Activated B cell treated with CpG ODN at 0.5 μM for 24 hours (primary cell): Measurements from ENCODE around the gene SUPT3H. TPM values are rescaled to one million over a fixed set of nuclear protein-coding genes. Genes with fewer than 3 reads are reported as not detected.

Source experiments
- ATAC-seq: fragments of 200-7000 bp; cut with Tn5 transposase; one replicate; pipeline ENCODE4 v1.10.0; 2021; ENCODE audit warnings: low read depth, mild to moderate bottlenecking, moderate library complexity
- CTCF ChIA-PET: fragments of 350-600 bp; sonication (Branson Sonifier 250); formaldehyde crosslinking; loops from one replicate; lab custom pipeline; 2021; ENCODE audit warnings: antibody characterized with exemption; lab: Charles Lee
- POLR2A ChIA-PET: fragments of 350-600 bp; sonication (Branson Sonifier 250); formaldehyde crosslinking; loops from one replicate; lab custom pipeline; 2021; ENCODE audit warnings: antibody characterized with exemption; lab: Charles Lee
- DNase-seq: peaks from one replicate; pipeline ENCODE4 v3.0.0; 2022
- H3K27ac Mint-ChIP-seq: one replicate; pipeline ENCODE4 v1.8.0; 2020; ENCODE audit warnings: mixed read lengths
- H3K27me3 Mint-ChIP-seq: one replicate; pipeline ENCODE4 v1.8.0; 2021; ENCODE audit warnings: mixed read lengths
- H3K36me3 Mint-ChIP-seq: one replicate; pipeline ENCODE4 v1.8.0; 2021; ENCODE audit warnings: low read depth, mixed read lengths
- H3K4me1 Mint-ChIP-seq: one replicate; pipeline ENCODE4 v1.8.0; 2021; ENCODE audit warnings: mixed read lengths
- H3K4me3 Mint-ChIP-seq: one replicate; pipeline ENCODE4 v1.8.0; 2020; ENCODE audit warnings: mild to moderate bottlenecking, mixed read lengths
- H3K9me3 Mint-ChIP-seq: one replicate; pipeline ENCODE4 v1.8.0; 2020; ENCODE audit warnings: mixed read lengths
- intact Hi-C: fragments of 100-400 bp; cut with micrococcal nuclease; formaldehyde crosslinking; loops from one replicate; pipeline ENCODE4 v1.15.1; 2024
- total RNA-seq: library from RNA; stranded (reverse); gene quantifications from 2 replicates; pipeline ENCODE4 v1.2.3, GENCODE V29; 2022
- TF ChIP-seq, protein P1 (sequence below): fragments of 200-600 bp; IDR thresholded peaks from one replicate; pipeline ENCODE4 v1.8.0; 2022; ENCODE audit warnings: antibody characterized with exemption, mild to moderate bottlenecking

SUPT3H gene
- total RNA-seq, 1 donor from 2014 or later = 9.9 TPM

DNA sequence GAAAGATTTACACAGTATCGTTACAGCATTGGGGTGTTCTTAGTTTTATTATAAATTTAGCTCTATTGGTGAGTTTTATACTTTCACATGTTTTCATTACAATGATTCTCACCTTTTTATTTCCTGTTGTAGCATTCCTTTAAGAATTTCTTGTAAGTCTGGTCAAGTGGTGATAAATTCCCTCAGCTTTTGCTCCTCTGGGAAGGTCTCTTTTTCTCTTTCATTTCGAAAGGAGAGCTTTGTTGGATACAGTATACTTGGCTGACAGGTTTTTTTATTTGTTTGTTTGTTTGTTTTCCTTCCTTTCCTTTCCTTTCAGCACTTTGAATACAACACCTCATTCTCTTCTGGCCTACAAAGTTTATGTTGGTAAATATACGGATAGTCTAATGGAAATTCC, 299.3 kb downstream of the SUPT3H start:
- Mint-ChIP-seq H3K36me3 (peaks cover 7% of the 10 kb centered on the region), H3K4me1 (peaks cover 2% of the 10 kb centered on the region), H3K4me3 (no peak overlapping the region)

DNA sequence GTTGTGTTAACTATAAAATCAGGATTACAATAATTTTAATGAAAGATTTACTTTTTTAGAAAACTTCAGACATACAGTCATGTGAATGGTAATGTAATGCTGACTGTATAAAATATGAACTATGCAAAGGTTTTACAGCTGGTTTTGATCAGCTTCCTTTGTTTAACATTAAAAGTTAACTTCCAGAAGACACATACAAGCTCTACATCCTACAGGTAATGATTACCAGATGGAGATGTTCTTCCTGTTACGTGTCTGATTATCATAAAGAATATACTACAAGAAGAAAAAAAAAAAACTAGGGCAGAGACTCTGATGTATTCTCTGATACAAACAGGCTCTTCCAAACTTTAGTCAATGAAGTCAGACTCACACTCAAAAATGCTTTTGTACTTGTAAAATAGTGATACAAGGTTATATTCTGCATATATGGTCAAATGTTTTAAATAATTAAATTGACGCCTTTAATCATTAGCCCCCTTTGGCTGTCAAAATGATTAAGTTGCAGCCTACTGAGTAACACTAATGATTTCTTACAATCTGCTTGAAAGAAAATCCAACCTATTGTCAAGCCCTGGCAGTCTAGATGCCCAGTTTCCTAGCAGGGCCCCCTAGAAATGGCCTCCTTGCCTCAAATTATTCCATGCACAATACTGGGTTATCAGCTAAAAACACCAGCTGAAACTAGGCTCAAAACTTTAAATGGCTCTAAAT, 301.4 kb downstream of the SUPT3H start:
- TF ChIP-seq, protein P1, sequence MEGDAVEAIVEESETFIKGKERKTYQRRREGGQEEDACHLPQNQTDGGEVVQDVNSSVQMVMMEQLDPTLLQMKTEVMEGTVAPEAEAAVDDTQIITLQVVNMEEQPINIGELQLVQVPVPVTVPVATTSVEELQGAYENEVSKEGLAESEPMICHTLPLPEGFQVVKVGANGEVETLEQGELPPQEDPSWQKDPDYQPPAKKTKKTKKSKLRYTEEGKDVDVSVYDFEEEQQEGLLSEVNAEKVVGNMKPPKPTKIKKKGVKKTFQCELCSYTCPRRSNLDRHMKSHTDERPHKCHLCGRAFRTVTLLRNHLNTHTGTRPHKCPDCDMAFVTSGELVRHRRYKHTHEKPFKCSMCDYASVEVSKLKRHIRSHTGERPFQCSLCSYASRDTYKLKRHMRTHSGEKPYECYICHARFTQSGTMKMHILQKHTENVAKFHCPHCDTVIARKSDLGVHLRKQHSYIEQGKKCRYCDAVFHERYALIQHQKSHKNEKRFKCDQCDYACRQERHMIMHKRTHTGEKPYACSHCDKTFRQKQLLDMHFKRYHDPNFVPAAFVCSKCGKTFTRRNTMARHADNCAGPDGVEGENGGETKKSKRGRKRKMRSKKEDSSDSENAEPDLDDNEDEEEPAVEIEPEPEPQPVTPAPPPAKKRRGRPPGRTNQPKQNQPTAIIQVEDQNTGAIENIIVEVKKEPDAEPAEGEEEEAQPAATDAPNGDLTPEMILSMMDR = no peak
- POLR2A ChIA-PET = no interaction called here
- Mint-ChIP-seq H3K4me1 (peaks cover 2% of the 10 kb centered on the region), H3K9me3 (peaks cover 17% of the 10 kb centered on the region), H3K27ac (no peak overlapping the region), H3K36me3 (peaks cover 7% of the 10 kb centered on the region), H3K4me3 (no peak overlapping the region), H3K27me3 (no peaks in the 10 kb centered on the region)
- DNase-seq (no peak), ATAC-seq (no peak)
- CTCF ChIA-PET = no interaction called here
- intact Hi-C loops = no loop called here

More for the DNA sequence above, 299.3 kb downstream of the SUPT3H start:
- CTCF ChIA-PET = no interaction called here
- ATAC-seq = no peak
- no peaks in the 10 kb centered on the region for H3K27me3 Mint-ChIP-seq
- intact Hi-C loops = no loop called here
- TF ChIP-seq, protein P1 = no peak
- no peak overlapping the region for H3K27ac Mint-ChIP-seq
- no peak for DNase-seq
- peaks cover 17% of the 10 kb centered on the region for H3K9me3 Mint-ChIP-seq
- POLR2A ChIA-PET = no interaction called here

DNA sequence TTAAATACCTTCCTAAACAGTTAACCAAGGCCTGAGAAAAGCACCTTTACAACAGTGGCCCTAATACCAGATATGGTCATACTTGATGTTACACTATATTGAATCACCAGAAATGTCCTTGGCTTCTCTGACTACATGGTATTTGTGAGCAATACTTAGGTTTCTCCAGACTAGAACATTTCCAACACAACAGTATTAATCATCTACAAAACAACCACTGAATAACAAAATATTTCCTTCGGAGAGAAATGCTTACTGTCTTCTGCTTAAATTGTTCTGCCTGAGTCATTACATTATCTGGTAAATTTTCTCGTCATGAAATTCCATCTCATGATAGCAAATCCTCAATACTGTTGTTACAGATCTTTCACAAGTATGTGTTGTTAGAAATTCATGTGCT, 302.5 kb downstream of the SUPT3H start:
- no peaks in the 10 kb centered on the region for H3K27me3 Mint-ChIP-seq
- H3K27ac Mint-ChIP-seq = no peak overlapping the region
- peaks cover 17% of the 10 kb centered on the region for H3K9me3 Mint-ChIP-seq
- ATAC-seq (no peak), DNase-seq (no peak)
- TF ChIP-seq, protein P1 = no peak
- H3K36me3 Mint-ChIP-seq = peaks cover 7% of the 10 kb centered on the region
- no peak overlapping the region for H3K4me3 Mint-ChIP-seq
- intact Hi-C loops = no loop called here
- peaks cover 2% of the 10 kb centered on the region for H3K4me1 Mint-ChIP-seq
- POLR2A ChIA-PET = no interaction called here
- CTCF ChIA-PET = interaction anchor here (0.7 kb wide), 1 partner anchor 780 kb away, joined by 3 read pairs; no protein-coding TSS in a partner anchor

DNA sequence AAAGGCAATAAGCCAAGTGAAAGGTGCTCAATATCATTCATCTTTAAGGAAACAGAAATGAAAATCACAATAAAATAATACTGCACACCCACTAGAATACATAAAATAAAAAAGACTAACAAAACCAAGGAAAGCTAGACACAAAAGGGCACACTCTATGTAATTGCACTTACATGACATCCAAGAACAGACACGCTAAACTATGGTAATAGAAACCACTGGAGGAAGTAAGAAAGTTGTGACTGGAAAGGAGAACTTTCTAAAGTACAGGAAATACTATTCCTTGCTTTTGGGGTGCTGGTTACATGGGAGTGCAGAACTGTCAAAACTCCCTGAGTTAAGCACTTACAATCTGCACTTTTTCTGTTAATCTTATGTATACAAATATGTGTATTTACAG, 303.3 kb downstream of the SUPT3H start:
- ATAC-seq (no peak), DNase-seq (no peak)
- peaks cover 3% of the 10 kb centered on the region for H3K36me3 Mint-ChIP-seq
- H3K27me3 Mint-ChIP-seq = no peaks in the 10 kb centered on the region
- POLR2A ChIA-PET = no interaction called here
- H3K27ac Mint-ChIP-seq = no peak overlapping the region
- TF ChIP-seq, protein P1 = no peak
- intact Hi-C loops = no loop called here
- peaks cover 12% of the 10 kb centered on the region for H3K9me3 Mint-ChIP-seq
- peaks cover 2% of the 10 kb centered on the region for H3K4me1 Mint-ChIP-seq
- CTCF ChIA-PET = no interaction called here
- no peak overlapping the region for H3K4me3 Mint-ChIP-seq

DNA sequence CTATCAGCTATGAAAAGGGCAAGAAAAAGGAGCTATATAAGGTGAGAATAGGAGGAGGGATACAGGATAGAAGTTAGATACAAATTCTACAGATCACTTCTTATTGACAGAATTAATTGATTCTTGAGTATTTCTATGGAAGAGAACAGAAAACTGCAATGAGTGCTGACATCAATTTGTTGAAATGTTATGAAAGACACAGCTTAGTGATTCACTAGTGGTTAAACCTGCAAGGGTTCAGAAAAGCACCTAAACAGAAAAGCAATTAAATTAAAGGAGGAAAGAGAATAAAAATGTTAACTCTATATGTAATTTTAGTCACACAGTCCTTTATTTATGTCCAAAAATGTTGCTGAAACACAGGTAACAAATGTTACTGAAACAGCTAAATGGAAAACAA, 304.0 kb downstream of the SUPT3H start:
- POLR2A ChIA-PET = no interaction called here
- Mint-ChIP-seq H3K4me3 (no peak overlapping the region), H3K27ac (no peak overlapping the region), H3K4me1 (peaks cover 2% of the 10 kb centered on the region), H3K36me3 (peaks cover 3% of the 10 kb centered on the region), H3K27me3 (no peaks in the 10 kb centered on the region), H3K9me3 (peaks cover 7% of the 10 kb centered on the region)
- DNase-seq (no peak), ATAC-seq (no peak)
- CTCF ChIA-PET = no interaction called here
- TF ChIP-seq, protein P1 = no peak
- intact Hi-C loops = no loop called here
